Panc1 (cell line): ENCODE measurements around the gene FAM83F. TPM values are rescaled to one million over a fixed set of nuclear protein-coding genes. Genes with fewer than 3 reads are reported as not detected.

Experiments used
- ATAC-seq: fragments of 200-7000 bp; cut with Tn5 transposase; 2 replicates; pipeline ENCODE4 v1.9.1; 2020; ENCODE audit warnings: mild to moderate bottlenecking, moderate library complexity
- BruUV-seq: library from RNA; stranded (reverse); fragments of 400-500 nt; replicated peaks from 2 replicates; lab custom pipeline; 2021; lab: Mats Ljungman, UMichigan
- CTCF ChIA-PET: fragments of 300-600 bp; sonication (Branson Sonifier 250); formaldehyde crosslinking; loops from one replicate; lab custom pipeline; 2022; ENCODE audit warnings: antibody characterized with exemption; lab: Charles Lee
- POLR2A ChIA-PET: fragments of 300-600 bp; sonication (Branson Sonifier 250); formaldehyde crosslinking; loops from one replicate; lab custom pipeline; 2022; ENCODE audit warnings: antibody characterized with exemption; lab: Charles Lee
- DNase-seq: peaks from one replicate; pipeline ENCODE4 v3.0.0-alpha.2; 2010; ENCODE audit warnings: low read depth, low spot score
- H3K27ac ChIP-seq: 2 replicates; pipeline ENCODE4 v1.5.1; 2011; ENCODE audit warnings: mild to moderate bottlenecking, low read length, inconsistent platforms
- H3K27me3 ChIP-seq: fragments of 200-500 bp; sonication (Bioruptor generic); 2 replicates; pipeline ENCODE4 v1.6.0; 2014; ENCODE audit warnings: low read length, inconsistent platforms; ENCODE audit not compliant: control insufficient read depth, insufficient read depth
- H3K36me3 ChIP-seq: fragments of 200-500 bp; sonication (Bioruptor generic); 2 replicates; pipeline ENCODE4 v1.5.1; 2014; ENCODE audit warnings: inconsistent platforms, mild to moderate bottlenecking, low read length, moderate library complexity; ENCODE audit not compliant: control insufficient read depth, insufficient read depth
- H3K4me1 ChIP-seq: 2 replicates; pipeline ENCODE4 v1.5.1; 2011; ENCODE audit warnings: inconsistent platforms, mild to moderate bottlenecking, low read length, moderate library complexity; ENCODE audit not compliant: control insufficient read depth, insufficient read depth
- H3K4me3 ChIP-seq, 2 experiments: 2 replicates each; pipeline ENCODE4 v1.5.1; 2011 to 2012; ENCODE audit warnings: low read depth in 2 of 2, low read length in 2 of 2, mild to moderate bottlenecking in 2 of 2, inconsistent platforms in 1 of 2, moderate library complexity in 1 of 2
- H3K9me3 ChIP-seq: fragments of 200-500 bp; sonication (Bioruptor generic); 2 replicates; pipeline ENCODE4 v1.5.1; 2014; ENCODE audit warnings: low read depth, mild to moderate bottlenecking, inconsistent platforms, low read length, moderate library complexity; ENCODE audit not compliant: control insufficient read depth, insufficient read depth
- CTCF ChIP-seq: fragments of 450-650 bp; IDR thresholded peaks from 2 replicates; pipeline ENCODE4 v1.5.1; 2017; ENCODE audit warnings: mild to moderate bottlenecking
- POLR2AphosphoS5 ChIP-seq: IDR thresholded peaks from 2 replicates; pipeline ENCODE4 v1.6.1; 2012; ENCODE audit warnings: mild to moderate bottlenecking, low read depth, low read length, moderate library complexity
- REST ChIP-seq, 2 experiments: IDR thresholded peaks; 2 replicates each; pipeline ENCODE4 v1.6.1; 2011 to 2012; ENCODE audit warnings: low read depth in 2 of 2, control low read depth in 1 of 2, low read length in 1 of 2, mild to moderate bottlenecking in 1 of 2, moderate library complexity in 1 of 2; ENCODE audit not compliant: insufficient read depth in 1 of 2
- SIN3A ChIP-seq: IDR thresholded peaks from 2 replicates; pipeline ENCODE4 v1.6.1; 2012; ENCODE audit warnings: low read depth, mild to moderate bottlenecking, low read length, moderate library complexity, borderline replicate concordance; ENCODE audit not compliant: insufficient read depth
- TCF7L2 ChIP-seq: IDR thresholded peaks from 2 replicates; pipeline ENCODE4 v1.6.1; 2011; ENCODE audit warnings: mild to moderate bottlenecking, low read depth, low read length, inconsistent platforms
- in situ Hi-C: cut with HindIII; loops from 2 replicates; pipeline ENCODE4 v1.10.0; 2016; ENCODE audit warnings: low sequenced_read_pairs, low pct_unique_long_range_greater_than_20kb
- intact Hi-C: fragments of 100-400 bp; cut with micrococcal nuclease; formaldehyde crosslinking; loops from one replicate; pipeline ENCODE4 v1.10.0; 2022; ENCODE audit not compliant: unreplicated experiment
- total RNA-seq: library from RNA; stranded (reverse); gene quantifications from one replicate; pipeline ENCODE4 v1.2.1, GENCODE V29; 2021; ENCODE audit not compliant: unreplicated experiment

Gene FAM83F
- total RNA-seq, 1 experiment from 2014 or later: 0.05 TPM

- CTCF ChIA-PET: interaction anchor here (0.6 kb wide), 1 partner anchor 569 kb away, joined by 3 read pairs; no protein-coding TSS in a partner anchor
- POLR2A ChIA-PET: interaction anchor here (0.8 kb wide), 1 partner anchor 1033 kb away, joined by 3 read pairs; no protein-coding TSS in a partner anchor
- no TSS peak for BruUV-seq
- DNase-seq (no peak), ATAC-seq (no peak)
- no peaks in the 10 kb centered on the region for H3K36me3 ChIP-seq
- no peaks in the 10 kb centered on the region for H3K27me3 ChIP-seq
- intact Hi-C loops: no loop called here
- no peak overlapping the region for H3K27ac ChIP-seq
- in situ Hi-C loops: no loop called here
- H3K9me3 ChIP-seq: no peaks in the 10 kb centered on the region
- H3K4me3 ChIP-seq: no peak overlapping the region
- no peaks in the 10 kb centered on the region; the same call in 1 of the 2 replicates for H3K4me1 ChIP-seq
- TF ChIP-seq CTCF (no peak), POLR2AphosphoS5 (no peak), TCF7L2 (no peak), SIN3A (no peak), REST (IDR thresholded peaks at IDR 0.05; ENCODE audit: insufficient read depth in 1 of 2, low read depth in 2 of 2, low read length in 1 of 2) (no peak)
Measured at GRCh38 chr22:40077646-40078016, 82.9 kb downstream of the FAM83F start.

- Histone ChIP-seq H3K9me3 (no peaks in the 10 kb centered on the region), H3K4me1 (no peaks in the 10 kb centered on the region; the same call in 1 of the 2 replicates), H3K4me3 (no peak overlapping the region), H3K36me3 (no peaks in the 10 kb centered on the region), H3K27ac (no peak overlapping the region), H3K27me3 (no peaks in the 10 kb centered on the region)
- ChIA-PET CTCF (no interaction called here), POLR2A (no interaction called here)
- in situ Hi-C loops (no loop called here), intact Hi-C loops (no loop called here)
- ATAC-seq (no peak), DNase-seq (no peak)
- BruUV-seq: no TSS peak
- no peak for TF ChIP-seq TCF7L2
- no peak for TF ChIP-seq SIN3A
- TF ChIP-seq POLR2AphosphoS5: no peak
- no peak for TF ChIP-seq REST (IDR thresholded peaks at IDR 0.05; ENCODE audit: insufficient read depth in 1 of 2, low read depth in 2 of 2, low read length in 1 of 2)
- no peak for TF ChIP-seq CTCF
Measured at GRCh38 chr22:40081662-40082061, 86.9 kb downstream of the FAM83F start.
